Cardiac fibroblast (primary cell): ENCODE results near the gene KCNE3.

Experiments
- DNase-seq, 2 donors: peaks; one replicate each; pipeline versions ENCODE4 v3.0.0 to v3.0.0-alpha.2; 2010; ENCODE audit warnings: low read depth in 2 of 2
- H3K4me3 ChIP-seq, 2 donors: replicated peaks in 1 of 2; 1 replicate in 1 of 2; 2 replicates in 1 of 2; pipeline ENCODE4 v1.5.1; 2011; ENCODE audit warnings: low read depth in 2 of 2, low read length in 2 of 2, mild to moderate bottlenecking in 2 of 2, moderate library complexity in 1 of 2
- CTCF ChIP-seq: IDR thresholded peaks from one replicate; pipeline ENCODE4 v1.5.1; 2011; ENCODE audit warnings: low read depth, mild to moderate bottlenecking, low read length, inconsistent platforms

Gene KCNE3

DNA sequence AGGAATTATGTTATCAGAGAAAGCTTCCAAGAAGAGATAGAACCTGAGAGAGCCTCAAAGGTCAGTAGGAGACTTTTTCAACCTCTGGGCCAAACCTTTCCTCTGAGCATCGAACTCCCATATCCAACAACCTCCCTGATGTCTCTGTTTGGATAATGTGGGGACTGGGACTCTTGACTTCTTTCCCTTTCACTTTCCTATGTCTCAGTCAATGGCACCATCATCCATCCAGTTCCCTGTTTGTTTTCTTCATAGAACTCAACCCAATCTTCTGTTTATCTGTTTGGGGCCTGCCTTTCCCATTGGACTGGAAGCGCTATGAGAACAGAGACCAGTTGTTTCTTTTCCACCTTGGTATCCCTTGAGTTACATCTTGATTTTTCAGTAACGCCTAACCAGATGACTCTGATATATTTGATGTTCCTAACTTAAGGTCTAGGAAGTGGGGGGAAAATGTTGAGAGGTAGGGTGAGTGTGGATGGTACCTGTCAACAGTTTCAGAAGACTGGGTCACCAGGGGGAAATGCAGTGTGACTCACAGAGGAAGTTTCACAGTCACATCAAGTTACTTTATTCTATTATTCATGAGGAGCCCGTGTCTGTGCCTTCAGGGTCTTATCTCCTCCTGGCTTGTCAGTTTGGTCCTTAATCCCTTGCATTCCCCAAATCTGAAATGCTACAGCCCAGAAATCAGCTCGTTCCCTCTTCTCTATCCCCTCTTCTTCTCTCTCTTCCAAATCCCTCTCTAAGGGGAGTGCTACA lies 4.5 kb upstream of the KCNE3 start:
- DNase-seq, result no peak
- H3K4me3 ChIP-seq, result no peak overlapping the region
- TF ChIP-seq CTCF, result no peak

GRCh38 chr11:74471037-74471436 lies 3.7 kb upstream of the KCNE3 start:
- no peak for DNase-seq
- H3K4me3 ChIP-seq, result no peak overlapping the region
- no peak for TF ChIP-seq CTCF

DNA sequence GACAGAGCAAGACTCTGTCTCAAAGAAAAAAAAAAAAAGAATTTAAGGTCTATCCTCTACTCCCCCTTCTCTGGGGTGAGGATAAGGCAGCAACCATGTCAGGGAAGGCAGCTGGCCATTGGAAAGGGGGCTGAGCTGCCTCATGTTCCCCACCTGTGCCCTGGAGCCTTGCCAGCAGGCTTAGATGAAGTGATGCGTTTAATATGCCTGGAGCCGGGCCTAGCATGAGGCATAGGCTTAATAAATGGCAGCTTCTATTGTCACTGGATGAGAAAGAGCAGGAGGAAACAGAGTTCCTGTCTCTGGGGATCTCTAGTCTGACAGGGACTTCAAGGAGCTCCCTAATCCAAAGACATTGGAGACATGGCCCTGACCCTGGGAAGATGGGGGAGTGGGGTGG lies 3.2 kb upstream of the KCNE3 start:
- no peak for DNase-seq
- no peak overlapping the region for H3K4me3 ChIP-seq
- no peak for TF ChIP-seq CTCF

DNA sequence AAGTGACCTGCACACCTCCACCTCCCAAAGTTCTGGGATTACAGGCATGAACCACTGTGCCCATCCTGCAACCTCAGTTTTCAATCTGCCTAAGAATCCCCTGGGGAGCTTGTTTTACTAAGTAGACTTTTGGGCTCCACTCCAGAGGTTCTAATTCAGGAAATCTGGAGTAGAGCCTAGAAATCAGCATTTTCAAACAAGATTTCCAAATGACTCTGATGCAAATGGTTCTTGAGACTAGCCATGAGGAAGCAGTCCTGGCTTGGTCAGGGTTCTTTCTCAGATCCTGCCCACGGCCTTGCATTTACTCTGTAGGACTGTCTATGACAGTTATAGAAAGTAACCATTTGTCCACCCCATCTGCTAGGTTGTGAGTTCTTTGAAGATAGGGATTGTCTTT lies 1.6 kb upstream of the KCNE3 start:
- no peak overlapping the region for H3K4me3 ChIP-seq
- no peak for TF ChIP-seq CTCF
- DNase-seq, result peak; percentile 20 to 65

DNA sequence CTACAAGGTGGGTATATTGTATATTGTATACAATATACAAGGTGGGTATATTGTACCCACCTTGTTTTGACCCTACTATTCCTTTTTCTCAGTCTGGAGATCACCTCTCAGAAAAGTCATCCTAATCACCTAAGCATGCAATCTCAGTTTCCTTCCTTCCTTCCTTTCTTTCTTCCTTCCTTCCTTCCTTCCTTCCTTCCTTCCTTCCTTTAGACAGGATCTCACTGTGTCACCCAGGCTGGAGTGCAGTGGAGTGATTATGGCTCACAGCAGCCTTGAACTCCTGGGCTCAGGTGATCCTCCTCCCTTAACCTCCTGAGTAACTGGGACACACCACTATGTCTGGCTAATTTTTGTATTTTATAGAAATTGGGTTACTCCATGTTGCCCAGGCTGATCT lies 1.2 kb upstream of the KCNE3 start:
- no peak for TF ChIP-seq CTCF
- DNase-seq, result no peak
- H3K4me3 ChIP-seq, result no peak overlapping the region

DNA sequence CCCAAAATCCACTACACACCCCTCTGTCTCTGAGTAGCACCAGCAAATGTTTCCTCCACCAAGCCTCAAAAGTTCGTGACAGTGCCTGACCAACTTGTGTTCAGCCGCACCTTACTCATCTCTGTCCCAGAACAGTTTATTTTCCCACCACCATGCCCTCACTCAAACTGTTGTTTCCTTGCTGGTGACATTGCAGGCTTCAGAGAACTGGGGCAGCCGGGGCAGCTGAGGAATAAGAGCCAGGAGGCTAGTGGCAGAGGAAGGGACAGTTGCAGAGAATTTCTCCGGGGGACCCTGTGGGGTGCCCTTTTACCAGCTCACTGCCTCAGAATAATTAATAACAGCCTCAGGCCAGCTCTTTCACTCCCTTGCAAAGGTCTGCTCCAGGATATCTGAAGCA lies 709 bp upstream of the KCNE3 start:
- H3K4me3 ChIP-seq, result no peak overlapping the region
- DNase-seq, result no peak
- no peak for TF ChIP-seq CTCF

GRCh38 chr11:74465291-74465708 lies 2.0 kb downstream of the KCNE3 start:
- no peak for DNase-seq
- no peak for TF ChIP-seq CTCF
- no peak overlapping the region for H3K4me3 ChIP-seq
